ENCODE data around the gene CDK1.

GRCh38 chr10:60821656-60822055 is 43.4 kb downstream of the CDK1 start:
- TF ChIP-seq EZH2 (IDR thresholded peaks at IDR 0.05) (no peak), POLR2AphosphoS5 (IDR thresholded peaks at IDR 0.05; ENCODE audit: borderline replicate concordance, low read depth, low read length) (no peak), FOXP2 (optimal IDR thresholded peaks at IDR 0.05; ENCODE audit: control extremely low read depth, extremely low read length, insufficient read depth) (no peak)

All from SK-N-MC (cell line).